ENCODE data around the gene RNU7-1. TPM values are rescaled to one million over a fixed set of nuclear protein-coding genes. Genes with fewer than 3 reads are reported as not detected.

RNU7-1 gene
- total and polyA plus RNA-seq, 7 experiments from 2014 or later = not detected

DNA sequence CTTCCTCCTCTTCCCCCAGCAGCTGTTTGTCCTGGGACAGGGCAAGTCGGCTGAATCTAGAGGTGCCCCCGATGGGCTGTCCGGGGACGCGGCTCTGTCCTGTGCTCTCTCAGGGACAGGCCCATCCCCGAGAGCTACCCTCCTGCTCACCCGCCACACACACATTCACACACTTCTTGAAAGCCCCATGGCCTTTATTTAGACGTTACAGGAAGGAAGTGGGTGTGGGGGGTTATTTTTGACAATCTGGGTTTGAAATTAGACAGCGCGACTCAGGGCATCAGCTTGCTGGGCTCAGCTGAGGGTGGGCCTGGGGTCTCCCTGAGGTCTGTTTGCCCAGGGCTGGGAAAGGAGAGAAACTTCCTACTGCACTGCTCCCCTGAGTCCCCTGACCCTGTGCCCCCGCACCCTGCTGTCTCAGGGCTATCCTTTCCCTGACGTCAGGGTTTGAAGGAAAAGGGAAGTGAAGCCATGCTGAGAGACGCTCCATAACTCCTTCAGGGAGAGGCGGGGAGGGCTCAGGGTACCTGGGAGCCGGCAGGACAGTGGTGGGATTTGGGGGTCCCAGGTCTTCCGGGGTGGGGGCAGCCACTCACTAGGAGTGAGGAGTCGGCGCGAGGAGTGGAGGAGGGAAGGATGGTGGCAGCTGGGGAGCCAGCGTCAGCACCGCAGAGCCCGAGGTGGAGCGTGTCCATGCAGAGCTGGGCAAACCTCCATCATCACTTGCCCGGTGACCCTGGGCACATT lies 15.6 kb downstream of the RNU7-1 start:
- intact Hi-C loops (cut with micrococcal nuclease) = loop anchor here (10.0 kb wide), 2 partner anchors 194 to 354 kb away; partner anchors contain the start of genes CHD4 (in 1 of the 2) and PTMS (in 1 of the 2)
- CTCF ChIA-PET = interaction anchor here (2.2 to 11.1 kb wide), 2 partner anchors 11 to 21 kb away, joined by 11 to 460 read pairs; partner anchors contain the start of genes C12orf57, PTPN6 and RNU7-1
- Histone ChIP-seq H3K4me3 (ENCODE audit: low read length) (peak overlapping the region; percentile 65), H3K36me3 (ENCODE audit: control insufficient read depth in 2 of 3, insufficient read depth in 3 of 3, low read length in 3 of 3) (peaks cover 5 to 52% (median 20%) of the 10 kb centered on the region in 3 experiments), H3K27ac (ENCODE audit: low read depth, low read length) (peak overlapping the region; percentile 95), H3K4me1 (ENCODE audit: control insufficient read depth in 2 of 2, insufficient read depth in 2 of 2, low read length in 2 of 2) (peaks cover 84 to 91% of the 10 kb centered on the region in 2 donors), H3K9me3 (ENCODE audit: control insufficient read depth in 2 of 3, low read length in 3 of 3) (no peaks in the 10 kb centered on the region), H3K27me3 (ENCODE audit: control insufficient read depth in 2 of 2, insufficient read depth in 2 of 2, low read length in 2 of 2) (no peaks in the 10 kb centered on the region)
- H3K4me3 Mint-ChIP-seq = peak overlapping the region; percentile 89 to 99 (median 93)
- DNase-seq (peak; percentile 55 to 86 (median 82)), ATAC-seq (peak; percentile 73)
- H3K27ac Mint-ChIP-seq = peak overlapping the region; percentile 96 to 100 (median 99)
- H3K27me3 Mint-ChIP-seq = no peaks in the 10 kb centered on the region
- POLR2A ChIA-PET = interaction anchor here (0.7 to 13.5 kb wide), 11 partner anchors 10 to 680 kb away, joined by 3 to 1270 read pairs (median 7); partner anchors contain the start of genes C12orf57, CDCA3, EMG1 and ENO2
- H3K4me1 Mint-ChIP-seq = peaks cover 58 to 86% (median 77%) of the 10 kb centered on the region in 7 donors
- peaks cover 10 to 39% (median 21%) of the 10 kb centered on the region in 5 donors for H3K36me3 Mint-ChIP-seq
- H3K9me3 Mint-ChIP-seq = no peaks in the 10 kb centered on the region

DNA sequence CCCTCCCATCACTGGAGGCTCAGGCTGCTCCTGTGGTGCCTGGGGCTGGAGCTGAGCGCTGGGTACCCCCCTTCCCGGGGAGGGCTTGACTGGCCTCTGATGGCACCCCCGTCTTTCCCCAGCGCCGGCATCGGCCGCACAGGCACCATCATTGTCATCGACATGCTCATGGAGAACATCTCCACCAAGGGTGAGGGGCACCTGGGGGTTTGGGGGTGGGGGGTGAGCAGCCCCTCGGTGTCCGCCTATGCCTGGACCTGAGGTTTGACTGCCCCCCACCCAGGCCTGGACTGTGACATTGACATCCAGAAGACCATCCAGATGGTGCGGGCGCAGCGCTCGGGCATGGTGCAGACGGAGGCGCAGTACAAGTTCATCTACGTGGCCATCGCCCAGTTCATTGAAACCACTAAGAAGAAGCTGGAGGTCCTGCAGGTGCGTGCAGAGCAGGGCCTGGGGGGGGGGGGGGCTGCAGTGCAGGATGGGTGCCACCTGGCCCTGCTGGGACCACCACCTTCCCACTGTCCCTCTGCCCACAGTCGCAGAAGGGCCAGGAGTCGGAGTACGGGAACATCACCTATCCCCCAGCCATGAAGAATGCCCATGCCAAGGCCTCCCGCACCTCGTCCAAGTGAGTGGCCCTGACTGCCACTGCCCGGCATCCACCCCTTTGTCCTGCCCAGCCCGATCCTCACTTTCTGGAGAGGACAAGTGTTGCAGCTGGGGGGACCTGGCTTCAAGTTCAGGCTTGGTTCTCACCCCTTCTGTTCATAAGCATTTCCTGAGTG lies 16.4 kb downstream of the RNU7-1 start:
- POLR2A ChIA-PET = interaction anchor here (0.7 to 13.5 kb wide), 11 partner anchors 9 to 680 kb away, joined by 3 to 1270 read pairs (median 8); partner anchors contain the start of genes C12orf57, CDCA3, EMG1 and ENO2
- no peak for ATAC-seq
- peak overlapping the region; percentile 96 to 100 (median 99) for H3K27ac Mint-ChIP-seq
- intact Hi-C loops (cut with micrococcal nuclease) = loop anchor here (10.0 kb wide), 2 partner anchors 195 to 355 kb away; partner anchors contain the start of genes CHD4 (in 1 of the 2) and PTMS (in 1 of the 2)
- H3K9me3 ChIP-seq (ENCODE audit: control insufficient read depth in 2 of 3, low read length in 3 of 3) = no peaks in the 10 kb centered on the region
- H3K4me3 ChIP-seq (ENCODE audit: low read length) = peak overlapping the region; percentile 65
- H3K4me1 Mint-ChIP-seq = peaks cover 51 to 86% (median 77%) of the 10 kb centered on the region in 7 donors
- H3K4me3 Mint-ChIP-seq = peak overlapping the region; percentile 80 to 99 (median 93)
- H3K27me3 Mint-ChIP-seq = no peaks in the 10 kb centered on the region
- no peaks in the 10 kb centered on the region for H3K9me3 Mint-ChIP-seq
- no peaks in the 10 kb centered on the region for H3K27me3 ChIP-seq (ENCODE audit: control insufficient read depth in 2 of 2, insufficient read depth in 2 of 2, low read length in 2 of 2)
- no peak for DNase-seq
- peak overlapping the region; percentile 95 for H3K27ac ChIP-seq (ENCODE audit: low read depth, low read length)
- peaks cover 5 to 47% (median 20%) of the 10 kb centered on the region in 3 experiments for H3K36me3 ChIP-seq (ENCODE audit: control insufficient read depth in 2 of 3, insufficient read depth in 3 of 3, low read length in 3 of 3)
- H3K36me3 Mint-ChIP-seq = peaks cover 10 to 36% (median 21%) of the 10 kb centered on the region in 5 donors
- CTCF ChIA-PET = interaction anchor here (0.9 to 11.1 kb wide), 5 partner anchors 12 to 87 kb away, joined by 3 to 460 read pairs (median 8); partner anchors contain the start of genes C12orf57, PTPN6, RNU7-1 and SPSB2
- peaks cover 81 to 91% of the 10 kb centered on the region in 2 donors for H3K4me1 ChIP-seq (ENCODE audit: control insufficient read depth in 2 of 2, insufficient read depth in 2 of 2, low read length in 2 of 2)

DNA sequence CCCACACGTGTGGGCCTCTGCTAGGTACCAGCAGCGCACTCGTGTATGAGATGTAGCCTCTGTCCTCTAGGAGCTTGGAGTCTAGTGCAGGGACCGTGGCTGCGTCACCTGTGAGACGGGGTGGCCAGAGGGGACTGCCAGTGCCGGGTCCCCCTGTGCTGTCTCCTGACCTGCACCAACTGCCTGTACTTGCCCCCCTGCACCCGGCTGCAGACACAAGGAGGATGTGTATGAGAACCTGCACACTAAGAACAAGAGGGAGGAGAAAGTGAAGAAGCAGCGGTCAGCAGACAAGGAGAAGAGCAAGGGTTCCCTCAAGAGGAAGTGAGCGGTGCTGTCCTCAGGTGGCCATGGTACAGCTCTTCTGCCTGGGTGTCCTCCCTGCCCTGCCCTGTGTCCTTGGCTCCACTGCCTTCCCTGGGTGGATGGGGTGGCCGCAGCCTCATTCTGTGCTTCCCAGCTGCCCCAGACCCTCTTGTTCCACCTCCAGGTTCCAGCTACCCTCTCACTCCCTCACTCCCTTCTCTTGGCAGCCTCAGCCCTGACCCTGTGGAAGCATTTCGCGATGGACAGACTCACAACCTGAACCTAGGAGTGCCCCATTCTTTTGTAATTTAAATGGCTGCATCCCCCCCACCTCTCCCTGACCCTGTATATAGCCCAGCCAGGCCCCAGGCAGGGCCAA lies 17.1 kb downstream of the RNU7-1 start:
- Mint-ChIP-seq H3K27ac (peak overlapping the region; percentile 96 to 100 (median 98)), H3K36me3 (peaks cover 10 to 37% (median 25%) of the 10 kb centered on the region in 5 donors)
- ATAC-seq = peak; percentile 11

DNA sequence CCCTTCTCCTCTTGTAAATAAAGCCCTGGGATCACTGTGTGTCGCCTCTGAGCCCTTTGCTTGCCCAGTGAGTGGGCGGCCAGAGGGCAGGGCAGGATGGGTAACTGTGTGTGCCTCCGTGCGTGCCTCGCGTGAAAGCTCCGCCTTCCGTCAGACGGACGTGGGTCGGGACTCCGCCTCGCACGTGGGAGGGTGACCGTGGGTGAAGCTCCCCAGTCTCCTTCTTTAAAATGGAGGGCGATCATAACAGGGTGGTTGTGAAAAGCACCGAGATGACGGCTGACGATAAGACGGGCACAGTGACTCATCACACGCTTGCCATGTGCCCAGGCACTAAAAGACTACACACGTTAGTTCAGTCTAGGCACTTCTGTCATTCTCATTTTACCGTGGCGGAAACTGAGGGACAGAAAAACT lies 17.7 kb downstream of the RNU7-1 start:
- POLR2A ChIA-PET = interaction anchor here (0.5 to 13.5 kb wide), 11 partner anchors 8 to 147 kb away, joined by 3 to 1270 read pairs (median 9); partner anchors contain the start of genes C12orf57, CDCA3, EMG1 and ENO2
- Mint-ChIP-seq H3K36me3 (peaks cover 12 to 35% (median 26%) of the 10 kb centered on the region in 5 donors), H3K27ac (peak overlapping the region; percentile 96 to 100 (median 98)), H3K9me3 (no peaks in the 10 kb centered on the region), H3K4me3 (peak overlapping the region; percentile 66 to 99 (median 84)), H3K27me3 (no peaks in the 10 kb centered on the region), H3K4me1 (peaks cover 52 to 79% (median 74%) of the 10 kb centered on the region in 7 donors)
- intact Hi-C loops (cut with micrococcal nuclease) = loop anchor here (1.0 kb wide), 5 partner anchors 8 to 37 kb away; partner anchors contain the start of genes C12orf57 (in 2 of the 2), EMG1 (in 1 of the 2) and PHB2 (in 1 of the 2)
- H3K9me3 ChIP-seq (ENCODE audit: control insufficient read depth in 2 of 3, low read length in 3 of 3) = no peaks in the 10 kb centered on the region
- H3K27ac ChIP-seq (ENCODE audit: low read depth, low read length) = peak overlapping the region; percentile 95
- DNase-seq (peak; percentile 61 to 94 (median 75)), ATAC-seq (peak; percentile 83)
- H3K27me3 ChIP-seq (ENCODE audit: control insufficient read depth in 2 of 2, insufficient read depth in 2 of 2, low read length in 2 of 2) = no peaks in the 10 kb centered on the region
- peaks cover 72 to 79% of the 10 kb centered on the region in 2 donors for H3K4me1 ChIP-seq (ENCODE audit: control insufficient read depth in 2 of 2, insufficient read depth in 2 of 2, low read length in 2 of 2)
- H3K4me3 ChIP-seq (ENCODE audit: low read length) = peak overlapping the region; percentile 18
- CTCF ChIA-PET = interaction anchor here (0.9 to 11.1 kb wide), 6 partner anchors 14 to 38 kb away, joined by 3 to 460 read pairs (median 4); partner anchors contain the start of genes C12orf57, PTPN6 and RNU7-1
- peaks cover 14 to 45% (median 17%) of the 10 kb centered on the region in 3 experiments for H3K36me3 ChIP-seq (ENCODE audit: control insufficient read depth in 2 of 3, insufficient read depth in 3 of 3, low read length in 3 of 3)

More for the DNA sequence above, 17.1 kb downstream of the RNU7-1 start:
- no peaks in the 10 kb centered on the region for H3K27me3 Mint-ChIP-seq
- no peaks in the 10 kb centered on the region for H3K9me3 Mint-ChIP-seq
- H3K4me3 Mint-ChIP-seq = peak overlapping the region; percentile 66 to 99 (median 84)
- POLR2A ChIA-PET = interaction anchor here (0.9 to 13.5 kb wide), 10 partner anchors 8 to 147 kb away, joined by 3 to 1270 read pairs (median 10); partner anchors contain the start of genes C12orf57, CDCA3, EMG1 and ENO2
- intact Hi-C loops (cut with micrococcal nuclease) = loop anchor here (1.0 kb wide), 5 partner anchors 7 to 36 kb away; partner anchors contain the start of genes C12orf57 (in 2 of the 2), EMG1 (in 1 of the 2) and PHB2 (in 1 of the 2)
- DNase-seq = peak in 2 of 9 donors; percentile 39 to 46
- H3K4me3 ChIP-seq (ENCODE audit: low read length) = peak overlapping the region; percentile 18
- peaks cover 78 to 85% of the 10 kb centered on the region in 2 donors for H3K4me1 ChIP-seq (ENCODE audit: control insufficient read depth in 2 of 2, insufficient read depth in 2 of 2, low read length in 2 of 2)
- H3K4me1 Mint-ChIP-seq = peaks cover 52 to 84% (median 77%) of the 10 kb centered on the region in 7 donors
- peaks cover 8 to 45% (median 21%) of the 10 kb centered on the region in 3 experiments for H3K36me3 ChIP-seq (ENCODE audit: control insufficient read depth in 2 of 3, insufficient read depth in 3 of 3, low read length in 3 of 3)
- peak overlapping the region; percentile 95 for H3K27ac ChIP-seq (ENCODE audit: low read depth, low read length)
- H3K27me3 ChIP-seq (ENCODE audit: control insufficient read depth in 2 of 2, insufficient read depth in 2 of 2, low read length in 2 of 2) = no peaks in the 10 kb centered on the region
- no peaks in the 10 kb centered on the region for H3K9me3 ChIP-seq (ENCODE audit: control insufficient read depth in 2 of 3, low read length in 3 of 3)
- CTCF ChIA-PET = interaction anchor here (0.9 to 11.1 kb wide), 6 partner anchors 13 to 88 kb away, joined by 3 to 460 read pairs (median 4); partner anchors contain the start of genes C12orf57, PTPN6, RNU7-1 and SPSB2

DNA sequence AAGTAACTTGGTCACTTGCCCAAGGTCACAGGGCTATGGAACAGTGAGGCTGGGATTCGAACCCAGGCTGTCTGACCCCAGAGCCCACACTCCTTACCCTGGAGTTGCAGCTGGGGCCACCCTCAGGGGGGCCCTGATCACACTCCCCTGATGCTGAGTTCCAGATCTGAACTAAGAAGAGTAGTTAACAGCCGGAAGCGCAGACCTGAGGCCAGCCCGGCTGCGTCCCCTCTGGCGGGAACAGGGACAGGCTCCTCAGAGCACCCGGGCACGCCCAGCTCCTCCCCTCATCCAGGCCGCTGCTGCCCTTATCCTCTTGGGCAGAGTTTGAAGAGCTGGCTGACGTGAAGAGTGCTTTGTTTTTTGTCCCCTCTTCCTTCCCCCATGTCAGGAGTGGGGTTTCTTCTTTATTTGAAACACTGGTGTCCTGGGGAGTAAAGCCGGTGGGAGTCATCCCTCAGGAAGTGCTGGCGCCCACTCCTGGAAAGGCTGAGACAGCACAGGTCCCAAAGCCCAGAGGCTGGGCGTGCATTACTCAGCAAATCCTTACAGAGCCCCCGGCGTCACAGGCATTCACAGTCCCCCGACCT lies 18.2 kb downstream of the RNU7-1 start:
- Histone ChIP-seq H3K4me3 (ENCODE audit: low read length) (peak overlapping the region; percentile 18), H3K27me3 (ENCODE audit: control insufficient read depth in 2 of 2, insufficient read depth in 2 of 2, low read length in 2 of 2) (no peaks in the 10 kb centered on the region), H3K9me3 (ENCODE audit: control insufficient read depth in 2 of 3, low read length in 3 of 3) (no peaks in the 10 kb centered on the region), H3K27ac (ENCODE audit: low read depth, low read length) (peak overlapping the region; percentile 95), H3K36me3 (ENCODE audit: control insufficient read depth in 2 of 3, insufficient read depth in 3 of 3, low read length in 3 of 3) (peaks cover 12 to 45% (median 19%) of the 10 kb centered on the region in 3 experiments), H3K4me1 (ENCODE audit: control insufficient read depth in 2 of 2, insufficient read depth in 2 of 2, low read length in 2 of 2) (peaks cover 67 to 74% of the 10 kb centered on the region in 2 donors)
- POLR2A ChIA-PET = interaction anchor here (0.5 to 13.5 kb wide), 12 partner anchors 7 to 146 kb away, joined by 3 to 1270 read pairs (median 8); partner anchors contain the start of genes C12orf57, CDCA3, EMG1 and ENO2
- Mint-ChIP-seq H3K27me3 (no peaks in the 10 kb centered on the region), H3K9me3 (no peaks in the 10 kb centered on the region), H3K27ac (peak overlapping the region; percentile 96 to 100 (median 98)), H3K4me3 (peak overlapping the region; percentile 66 to 99 (median 84)), H3K36me3 (peaks cover 14 to 35% (median 29%) of the 10 kb centered on the region in 5 donors), H3K4me1 (peaks cover 47 to 74% (median 70%) of the 10 kb centered on the region in 7 donors)
- intact Hi-C loops (cut with micrococcal nuclease) = loop anchor here (1.0 kb wide), 5 partner anchors 8 to 37 kb away; partner anchors contain the start of genes C12orf57 (in 2 of the 2), EMG1 (in 1 of the 2) and PHB2 (in 1 of the 2)
- CTCF ChIA-PET = interaction anchor here (0.9 to 11.1 kb wide), 6 partner anchors 14 to 38 kb away, joined by 3 to 460 read pairs (median 4); partner anchors contain the start of genes C12orf57, PTPN6 and RNU7-1
- DNase-seq (peak in 2 of 9 donors; percentile 26 to 54), ATAC-seq (peak; percentile 8)

Measured in naive thymus-derived CD4-positive, alpha-beta T cell (primary cell).